HG02588 (cell line): Measurements from ENCODE around the gene FMO1.
"Not testable (repeated sequence)": the region's sequence is repeated elsewhere in the genome, so short reads cannot be mapped to it uniquely, and the experiment has no call there.

ENCODE experiments used
- ATAC-seq: cut with Tn5 transposase; IDR thresholded peaks from one replicate; pipeline ENCODE4 v1.9.1; 2021; ENCODE audit warnings: mild to moderate bottlenecking, moderate library complexity; ENCODE audit not compliant: unreplicated experiment

FMO1 gene

GRCh38 chr1:171277534-171277933 is 29.2 kb downstream of the FMO1 start:
- no peak for ATAC-seq

GRCh38 chr1:171279234-171279633 is 30.9 kb downstream of the FMO1 start:
- ATAC-seq, result no peak

- ATAC-seq, result no peak
Observed at GRCh38 chr1:171279678-171280077, 31.4 kb downstream of the FMO1 start.

GRCh38 chr1:171280599-171280998 is 32.3 kb downstream of the FMO1 start:
- ATAC-seq, result no peak

- ATAC-seq, result peak; percentile 81
Observed at GRCh38 chr1:171286032-171286705, 37.9 kb downstream of the FMO1 start.

GRCh38 chr1:171290621-171291020 is 42.3 kb downstream of the FMO1 start:
- no peak for ATAC-seq

- no peak for ATAC-seq
Observed at GRCh38 chr1:171292799-171293198, 44.5 kb downstream of the FMO1 start.

GRCh38 chr1:171295383-171295782 is 47.1 kb downstream of the FMO1 start:
- not testable (repeated sequence) for ATAC-seq

- no peak for ATAC-seq
Observed at GRCh38 chr1:171295821-171296220, 47.5 kb downstream of the FMO1 start.

- no peak for ATAC-seq
Observed at GRCh38 chr1:171296897-171297296, 48.6 kb downstream of the FMO1 start.

GRCh38 chr1:171298696-171299095 is 50.4 kb downstream of the FMO1 start:
- no peak for ATAC-seq

- no peak for ATAC-seq
Observed at GRCh38 chr1:171299342-171299741, 51.0 kb downstream of the FMO1 start.

- ATAC-seq, result no peak
Observed at GRCh38 chr1:171300401-171300800, 52.1 kb downstream of the FMO1 start.

GRCh38 chr1:171310661-171311087 is 62.4 kb downstream of the FMO1 start:
- ATAC-seq, result no peak

GRCh38 chr1:171311771-171312558 is 63.7 kb downstream of the FMO1 start:
- ATAC-seq, result no peak

GRCh38 chr1:171313319-171313834 is 65.1 kb downstream of the FMO1 start:
- ATAC-seq, result peak; percentile 33

- ATAC-seq, result peak; percentile 100
Observed at GRCh38 chr1:171313835-171314320, 65.6 kb downstream of the FMO1 start, which contains the start of gene FMO4. Gene FMO4 (plus strand): TSS chr1:171314183. CDS start chr1:171319826, 5,643 bp downstream.

GRCh38 chr1:171329251-171329650 is 81.0 kb downstream of the FMO1 start:
- no peak for ATAC-seq

- ATAC-seq, result no peak
Observed at GRCh38 chr1:171334024-171334640, 85.8 kb downstream of the FMO1 start.
